Stomach (tissue), 4 donors: ENCODE results near the gene HMX1.

ENCODE experiments used
- CTCF ChIP-seq, 7 experiments: fragments of 450-650 bp in 4 of 7; fragments of 200-600 bp in 3 of 7; sonication (generic) in 3 of 7; IDR thresholded peaks; one replicate each; pipeline ENCODE4 v1.5.1; 2016 to 2019; ENCODE audit warnings: antibody characterized with exemption in 7 of 7, control low read depth in 2 of 7, mild to moderate bottlenecking in 1 of 7
- EP300 ChIP-seq: sonication (generic); formaldehyde crosslinking; IDR thresholded peaks from one replicate; pipeline ENCODE4 v1.6.1; 2017; ENCODE audit warnings: antibody characterized with exemption

- TF ChIP-seq CTCF (IDR thresholded peaks at IDR 0.05) = no peak
- no peak for TF ChIP-seq EP300
Observed at GRCh38 chr4:8821151-8821950, 50.3 kb downstream of the HMX1 start.
